Activated effector memory CD4-positive, alpha-beta T cell treated with anti-CD3 and anti-CD28 coated beads, Interleukin-2, amount 50 U/mL, for 16 hours (primary cell): ENCODE results near the gene LEF1.
A peak's percentile ranks its signal among the peaks of the same experiment; 100 is the strongest.

Source experiments
- DNase-seq: peaks from one replicate; pipeline ENCODE4 v3.0.0-alpha.2; 2020

The LEF1 gene

DNA sequence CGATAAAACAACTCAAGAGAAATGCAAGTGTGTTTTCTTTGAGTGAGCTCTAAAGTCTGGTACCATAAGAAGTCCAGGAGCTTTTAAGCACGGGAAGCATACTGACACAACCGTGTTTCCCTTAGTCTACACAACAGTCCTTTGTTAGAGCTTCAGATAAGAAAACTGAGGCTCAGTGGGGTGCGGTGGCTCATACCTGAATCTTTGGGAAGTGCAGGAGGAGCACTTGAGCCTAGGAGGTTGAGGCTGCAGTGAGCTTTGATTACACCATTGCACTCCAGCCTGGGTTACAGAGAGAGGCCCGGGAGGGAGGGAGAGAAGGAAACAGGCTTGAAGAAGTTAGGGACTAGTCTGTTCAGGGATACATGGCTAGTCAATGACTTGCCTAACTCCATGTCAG lies 21.9 kb downstream of the LEF1 start:
- no peak for DNase-seq

DNA sequence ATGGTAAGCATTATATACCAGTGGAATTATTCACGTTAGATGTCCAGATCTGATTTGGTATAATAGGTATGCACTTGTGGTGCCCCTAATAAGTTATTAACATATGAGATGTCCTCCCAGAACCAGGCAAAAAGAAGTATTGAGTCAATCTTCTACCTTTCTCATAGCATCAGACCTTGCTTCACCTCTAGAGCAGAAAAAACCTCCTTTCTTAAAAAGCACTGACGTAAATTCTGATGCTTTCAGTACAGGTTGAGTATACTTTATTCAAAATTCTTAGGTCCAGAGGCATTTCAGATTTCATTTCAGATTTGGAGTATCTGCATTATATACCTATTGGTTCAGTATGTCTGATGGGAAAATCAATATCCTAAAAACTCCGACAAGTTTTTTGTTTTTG lies 22.4 kb downstream of the LEF1 start:
- DNase-seq, result no peak

DNA sequence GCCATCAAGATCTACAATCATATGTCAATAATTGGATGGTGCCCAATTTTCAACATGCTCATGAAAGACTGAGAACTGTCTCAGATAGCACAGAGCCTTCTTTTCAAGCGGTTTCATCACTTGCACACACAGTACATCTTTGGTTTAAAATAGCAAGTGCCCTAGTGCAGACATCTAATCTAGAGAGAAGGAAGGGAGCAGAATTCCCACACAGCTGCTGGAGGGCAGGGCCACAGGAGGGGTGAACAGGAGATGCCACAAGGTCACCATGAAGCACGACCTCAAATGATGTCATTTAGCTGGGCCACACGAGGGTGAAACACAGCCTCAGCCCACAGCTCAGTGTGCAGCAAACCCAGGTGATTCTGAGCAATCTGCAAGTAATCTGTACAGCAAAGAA lies 24.3 kb downstream of the LEF1 start:
- DNase-seq, result peak; percentile 73

DNA sequence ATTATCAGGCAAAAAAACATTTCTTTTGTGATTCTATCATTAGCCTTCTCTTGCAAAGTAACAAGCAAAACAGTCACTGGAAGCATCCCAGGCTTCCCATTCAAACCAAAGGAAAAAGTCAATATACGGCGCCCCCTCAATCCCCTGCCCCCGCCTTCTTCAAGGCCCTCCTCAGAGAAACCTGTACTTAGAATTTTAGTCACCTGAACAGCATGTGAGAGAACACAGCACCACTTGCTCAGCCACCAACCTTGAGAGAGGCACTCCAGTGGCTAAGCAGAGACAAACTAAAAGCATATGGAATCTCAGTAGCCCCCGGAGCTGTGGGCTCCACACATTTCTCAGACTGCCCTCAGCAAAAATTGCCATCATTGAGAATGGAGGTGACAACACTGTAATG lies 25.2 kb downstream of the LEF1 start:
- DNase-seq, result no peak

DNA sequence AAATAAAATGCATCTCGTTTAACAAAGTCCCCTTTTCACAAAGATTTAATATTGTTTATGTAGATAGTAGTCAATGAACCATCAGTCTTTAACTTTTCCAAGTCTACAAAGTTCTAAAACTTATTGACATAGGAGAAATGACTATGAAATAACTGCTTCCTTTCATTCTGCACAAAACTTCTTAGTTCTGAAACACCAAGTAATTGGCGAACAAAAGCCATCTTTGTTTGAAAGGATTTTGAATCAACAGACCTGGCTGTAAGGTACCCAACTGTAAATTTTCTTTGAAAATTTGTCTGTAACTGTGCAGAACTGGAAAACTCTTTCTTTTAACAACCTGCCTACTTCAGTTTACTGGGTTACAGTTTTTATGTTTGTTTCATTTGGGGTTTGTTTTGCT lies 25.9 kb downstream of the LEF1 start:
- no peak for DNase-seq

DNA sequence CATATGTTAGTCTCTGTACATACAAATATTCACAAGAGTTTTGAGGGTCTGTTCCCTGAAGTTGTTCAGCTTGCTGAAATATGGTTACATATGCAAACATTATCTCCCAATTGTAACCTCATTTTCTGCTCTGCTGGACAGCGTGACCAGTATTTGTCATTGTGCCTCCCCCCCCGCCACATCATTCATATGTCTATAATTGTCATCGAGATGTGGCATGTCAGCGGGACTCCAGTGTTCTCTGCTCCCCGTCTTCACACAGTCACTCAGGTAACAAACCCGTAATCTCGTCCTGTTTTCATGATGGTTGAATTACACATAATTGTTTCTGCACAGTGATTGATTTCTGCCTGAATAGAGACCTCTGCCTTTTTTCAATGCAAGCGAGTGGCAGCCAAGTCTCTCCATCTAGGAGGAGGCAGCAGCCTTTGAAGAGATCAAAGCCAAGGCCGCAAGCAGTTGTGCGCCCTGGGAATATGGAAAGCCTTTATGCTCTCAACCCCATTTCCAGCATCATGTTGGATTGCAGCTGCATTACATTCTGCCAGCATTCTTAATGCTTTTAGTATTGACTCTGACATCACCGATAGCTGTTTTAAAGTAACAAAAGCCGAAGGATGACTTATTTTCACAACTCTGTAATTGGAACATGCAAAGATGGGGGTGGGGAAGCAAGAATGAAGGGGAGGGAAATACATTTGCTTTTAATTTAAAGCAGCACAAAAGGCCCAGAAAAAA lies 27.4 kb downstream of the LEF1 start:
- DNase-seq, result no peak

DNA sequence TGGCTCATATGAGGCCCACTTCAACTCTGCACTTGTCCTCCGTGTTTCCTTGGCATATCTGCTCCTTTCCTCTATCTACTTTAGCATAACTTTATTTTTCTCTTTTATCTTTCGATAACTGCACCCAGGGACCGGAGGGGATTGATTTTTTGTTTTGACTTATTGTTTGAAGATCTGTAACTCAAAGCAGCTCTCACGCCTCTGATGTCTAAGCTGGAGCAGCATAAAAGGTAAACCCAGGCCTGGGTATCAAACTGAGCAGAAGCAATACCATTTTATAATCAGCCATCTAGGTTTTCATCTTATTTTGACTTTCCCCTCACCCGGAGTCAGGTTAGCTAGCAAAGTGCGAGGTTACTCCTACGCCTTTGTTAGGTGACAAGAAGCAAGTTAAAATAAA lies 28.4 kb downstream of the LEF1 start:
- no peak for DNase-seq

DNA sequence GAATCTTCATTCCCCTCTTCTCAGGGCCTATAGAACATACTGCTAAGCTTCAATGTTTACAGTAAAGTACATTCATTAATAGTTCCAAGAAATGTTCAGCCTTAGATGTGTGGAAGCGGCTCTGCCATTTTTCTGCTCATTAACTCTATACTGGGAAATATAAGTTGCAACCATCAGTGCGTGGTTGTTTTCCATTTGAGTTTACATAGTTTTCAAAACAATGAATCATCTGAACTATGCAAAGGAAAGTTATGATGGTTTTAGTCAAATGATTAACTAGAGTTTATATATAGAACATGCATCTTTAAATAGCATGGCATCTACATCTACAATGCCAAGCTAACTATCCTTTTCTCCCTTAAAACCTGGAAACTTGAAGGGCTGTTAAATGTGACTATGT lies 29.6 kb downstream of the LEF1 start:
- DNase-seq, result no peak

DNA sequence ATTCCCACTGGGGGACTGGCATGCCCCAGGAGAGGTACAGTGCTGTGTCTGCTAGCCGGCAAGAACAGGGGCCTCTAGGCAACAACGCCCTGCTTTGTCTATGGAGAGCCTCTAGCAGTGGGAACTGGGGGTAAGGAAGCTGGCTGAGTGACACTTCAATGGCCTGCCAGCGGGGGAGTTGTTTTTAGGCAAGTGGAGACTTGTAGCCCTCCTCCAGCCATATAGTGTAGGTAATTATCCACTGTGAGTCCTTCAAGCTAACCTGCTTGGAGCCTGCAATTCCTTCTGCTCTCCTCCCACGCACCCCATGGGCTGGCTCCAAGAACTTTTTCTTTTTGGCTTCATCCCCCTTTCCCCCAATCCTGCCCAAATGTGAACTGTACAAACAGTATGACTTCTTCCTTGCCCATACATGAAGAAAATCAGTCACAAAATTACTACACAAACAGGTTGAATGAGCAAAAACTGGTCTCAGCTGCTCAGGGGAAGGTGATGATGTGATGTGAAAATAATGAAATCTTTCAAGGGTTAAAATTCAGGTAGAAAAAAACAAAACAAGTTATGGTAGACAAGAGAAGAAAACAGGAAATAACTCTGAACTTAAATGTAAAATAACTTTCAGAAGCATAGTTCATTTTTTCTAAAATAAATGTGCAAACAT lies 33.1 kb downstream of the LEF1 start:
- no peak for DNase-seq

DNA sequence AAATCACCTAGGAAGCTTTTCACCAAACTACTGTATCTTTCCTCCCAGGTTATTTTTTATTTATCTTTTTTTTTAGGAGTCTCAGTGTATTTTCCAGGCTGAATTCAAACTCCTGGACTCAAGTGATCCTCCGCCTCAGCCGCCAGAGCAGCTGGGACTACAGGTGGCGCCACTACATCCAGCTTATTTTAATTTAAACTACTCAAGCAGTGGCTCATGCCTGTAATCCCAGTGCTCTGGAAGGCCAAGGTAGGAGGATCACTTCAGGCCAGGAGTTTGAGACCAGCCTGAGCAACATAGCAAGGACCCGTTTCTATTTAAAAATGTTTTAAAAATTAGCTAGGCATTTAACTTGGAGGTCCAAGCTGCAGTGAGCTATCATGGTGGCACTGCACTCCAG lies 37.8 kb downstream of the LEF1 start:
- DNase-seq, result no peak

DNA sequence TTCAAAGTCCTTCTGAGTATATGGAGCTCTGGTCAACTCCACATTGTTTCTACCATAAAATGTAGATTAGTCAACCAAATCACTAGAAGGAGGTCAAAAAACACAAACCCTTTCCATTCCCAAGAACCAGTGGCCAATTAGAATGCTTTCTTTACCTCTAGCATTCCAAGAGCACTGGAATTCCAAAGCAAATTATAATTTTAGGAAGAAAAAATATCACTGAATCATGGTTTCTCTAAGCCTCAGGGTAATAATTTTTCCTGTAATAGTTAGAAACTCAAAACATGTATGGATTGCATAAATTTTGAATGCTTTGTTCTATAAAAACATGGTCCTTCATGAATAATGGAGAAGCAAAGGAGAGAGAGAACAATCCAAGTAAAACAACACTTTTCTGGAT lies 39.5 kb downstream of the LEF1 start:
- no peak for DNase-seq

DNA sequence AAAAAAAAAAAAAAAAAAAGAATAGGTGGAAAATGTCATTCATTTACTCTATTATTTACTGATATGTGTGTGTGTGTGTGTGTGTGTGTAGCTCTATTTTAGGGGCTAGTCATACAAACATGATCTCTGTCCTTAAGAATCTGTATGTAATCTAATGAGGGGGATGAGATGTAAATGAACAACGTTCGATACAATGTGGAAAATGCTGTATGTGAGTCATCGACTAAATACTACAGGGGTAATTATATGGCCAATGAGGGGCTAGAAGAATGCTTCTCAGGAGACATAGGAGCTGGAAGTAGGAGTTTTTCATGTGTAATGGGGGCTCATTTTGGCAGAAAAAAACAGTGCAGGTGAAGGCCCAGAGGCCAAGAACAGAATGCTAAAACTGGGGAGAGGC lies 41.9 kb downstream of the LEF1 start:
- DNase-seq, result no peak

DNA sequence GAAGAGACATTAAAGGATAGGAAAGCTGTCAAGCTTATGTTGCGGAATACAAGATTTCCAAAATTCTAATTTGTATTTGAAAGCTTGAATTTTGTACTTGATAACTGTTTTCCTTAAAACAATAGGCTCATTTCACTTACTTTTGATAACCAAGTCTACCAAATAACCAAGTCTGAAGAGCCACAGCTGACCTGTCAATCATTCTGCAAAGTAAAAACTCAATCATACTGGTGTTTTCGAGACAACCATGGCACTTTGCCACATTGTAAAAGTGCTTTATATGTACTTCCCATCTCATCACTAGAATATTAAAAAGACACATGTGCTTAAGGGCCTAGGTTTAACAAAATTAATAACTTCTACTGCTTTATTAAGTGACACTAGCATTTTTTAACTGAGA lies 47.9 kb downstream of the LEF1 start:
- no peak for DNase-seq

DNA sequence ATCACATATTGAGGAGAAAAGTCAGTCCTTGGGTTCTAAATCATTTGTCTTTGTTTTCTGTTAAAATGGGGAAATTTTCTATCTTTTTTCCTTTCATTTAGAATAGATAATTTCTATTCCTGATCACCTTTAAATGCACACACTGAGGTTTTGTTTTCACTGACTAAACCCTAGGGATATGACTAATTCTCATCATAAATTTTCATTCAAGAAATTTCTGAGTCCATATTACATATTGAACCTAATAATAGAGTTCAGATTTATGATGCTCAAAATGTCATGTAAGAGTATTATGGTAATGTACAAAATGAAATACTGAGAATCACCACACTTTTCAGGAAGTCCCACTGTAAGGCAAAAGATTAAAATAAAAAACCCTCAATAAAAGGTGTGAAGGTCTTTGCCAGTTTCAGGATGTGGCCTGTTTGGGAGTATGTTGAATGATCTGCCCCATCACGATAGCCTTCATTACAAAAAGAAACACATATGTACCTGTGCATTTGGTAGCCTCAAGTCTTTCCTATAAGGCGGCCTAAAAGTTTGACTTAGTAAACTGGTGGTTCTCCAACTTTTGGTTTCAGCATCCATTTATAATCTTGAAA lies 49.4 kb downstream of the LEF1 start:
- DNase-seq, result no peak

DNA sequence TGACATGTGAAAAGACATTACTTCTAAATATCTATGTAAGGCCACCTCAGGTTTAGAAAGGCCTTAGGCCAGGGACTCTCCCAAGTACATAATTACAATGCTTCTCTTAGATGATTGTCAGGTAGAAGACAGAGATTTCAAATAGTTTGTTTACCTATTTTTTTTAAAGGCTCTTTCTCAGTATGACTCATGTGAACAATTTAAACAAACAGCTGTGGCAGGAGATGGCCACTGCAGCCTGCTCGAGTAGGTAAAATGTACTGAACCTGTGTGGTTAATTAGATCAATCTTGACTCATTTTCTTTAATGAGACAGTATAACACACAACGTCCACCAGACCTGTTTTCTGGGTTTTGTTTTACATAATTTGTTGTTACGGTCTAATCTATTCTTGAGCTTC lies 50.2 kb downstream of the LEF1 start:
- DNase-seq, result peak; percentile 77

DNA sequence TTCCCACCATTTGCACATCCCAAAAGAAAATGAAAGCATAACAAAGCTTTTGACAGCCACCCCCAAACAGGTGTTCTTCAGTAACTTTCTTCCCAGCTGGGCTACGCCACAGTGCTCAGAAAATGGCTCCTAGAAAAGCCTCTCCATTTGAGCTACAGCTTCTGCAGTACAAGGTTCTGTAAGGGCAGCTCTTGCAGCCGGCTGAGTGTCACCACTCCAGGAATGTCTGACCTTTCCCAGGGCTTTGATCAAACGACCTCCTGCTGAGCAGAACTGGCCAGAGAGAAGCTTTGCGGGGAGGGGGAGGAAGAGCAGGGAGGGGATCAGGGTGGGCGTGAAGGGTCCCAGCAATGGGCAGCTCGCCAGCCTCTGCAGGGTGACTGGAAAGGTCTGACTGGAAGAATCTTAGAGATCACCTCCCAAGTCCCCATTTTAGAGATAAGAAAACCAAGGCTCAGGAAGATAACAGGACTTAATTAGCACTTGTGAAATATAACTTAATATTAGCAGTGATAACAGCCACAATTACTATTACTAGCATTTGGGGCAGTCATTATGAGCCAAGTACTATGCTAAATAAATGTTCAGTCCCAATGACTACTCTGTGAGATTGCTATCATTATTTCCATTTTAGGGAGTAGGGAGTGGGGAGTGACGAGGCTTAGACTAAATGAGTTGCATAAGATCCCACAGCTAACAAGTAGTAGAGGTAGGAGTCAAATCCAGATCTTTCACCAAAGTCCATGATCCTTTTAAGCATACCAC lies 51.1 kb downstream of the LEF1 start:
- no peak for DNase-seq

DNA sequence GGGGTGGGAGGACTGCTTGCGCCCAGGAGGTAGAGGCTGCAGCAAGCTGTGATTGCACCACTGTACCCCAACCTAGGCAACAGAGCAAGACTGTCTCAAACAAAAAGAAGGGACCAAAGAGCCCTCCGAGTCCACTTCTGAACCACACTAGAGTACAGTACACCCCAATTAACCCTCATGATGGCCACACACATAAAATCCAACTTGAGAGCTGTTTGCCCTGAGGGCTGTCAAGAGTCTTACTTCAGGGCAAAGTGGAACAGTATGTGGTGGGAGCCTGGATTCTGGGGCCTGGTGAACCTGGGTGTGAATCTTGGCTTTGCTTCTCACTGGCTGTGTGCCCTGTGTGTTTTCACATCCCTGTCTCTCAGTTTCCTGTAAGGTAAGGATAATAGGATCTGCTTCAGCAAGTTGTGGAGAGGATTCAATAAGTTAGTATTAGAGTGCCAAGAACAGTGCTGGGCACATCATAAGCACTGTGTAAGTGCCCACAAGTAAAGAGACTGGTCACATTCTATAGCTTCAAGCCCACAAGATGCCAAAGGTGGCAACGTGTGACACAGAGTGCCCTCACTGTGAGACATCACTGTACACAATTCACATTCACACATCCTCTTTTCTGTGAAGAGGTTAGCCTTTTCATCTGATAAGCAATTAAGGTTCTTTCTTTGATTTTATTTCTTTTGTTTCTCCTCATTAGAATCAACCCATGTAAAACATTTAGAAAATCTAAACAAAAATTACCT lies 52.1 kb downstream of the LEF1 start:
- peak; percentile 73 for DNase-seq

DNA sequence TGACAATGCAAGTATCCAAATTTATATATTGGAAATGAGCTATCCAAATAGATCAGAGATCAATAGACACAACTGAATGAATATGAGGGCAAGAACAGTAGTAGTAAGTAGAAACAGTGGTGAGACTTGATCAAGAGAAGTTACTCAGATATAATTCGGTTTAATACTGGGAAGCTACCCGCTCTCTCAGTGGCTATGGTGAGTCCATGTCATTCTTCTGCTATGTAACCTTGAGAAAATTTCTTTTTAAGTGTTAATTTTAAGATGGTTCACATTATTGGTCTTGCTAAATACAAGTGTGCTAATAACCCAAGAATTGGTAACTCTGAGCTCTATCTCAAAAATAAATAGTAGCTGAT lies 53.6 kb downstream of the LEF1 start:
- DNase-seq, result no peak

DNA sequence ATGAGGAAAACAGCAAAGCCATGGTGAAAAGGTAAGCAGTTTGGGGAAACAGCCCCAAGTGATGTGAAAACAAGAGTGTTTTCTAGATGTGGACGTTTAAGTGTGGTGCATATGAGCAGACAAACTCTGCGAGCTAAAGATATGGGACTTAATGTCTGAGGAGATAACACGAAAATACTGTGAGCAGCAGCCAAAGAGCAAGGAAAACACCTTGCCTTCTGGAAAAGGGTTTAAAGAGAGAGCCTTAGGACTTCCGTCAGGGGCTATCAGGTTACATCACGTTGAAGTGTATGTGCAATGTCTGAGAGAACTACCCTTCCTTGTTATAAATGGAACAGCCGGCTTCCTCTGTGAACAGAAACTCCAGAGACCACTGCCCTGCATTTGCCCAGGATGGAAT lies 54.2 kb downstream of the LEF1 start:
- no peak for DNase-seq

DNA sequence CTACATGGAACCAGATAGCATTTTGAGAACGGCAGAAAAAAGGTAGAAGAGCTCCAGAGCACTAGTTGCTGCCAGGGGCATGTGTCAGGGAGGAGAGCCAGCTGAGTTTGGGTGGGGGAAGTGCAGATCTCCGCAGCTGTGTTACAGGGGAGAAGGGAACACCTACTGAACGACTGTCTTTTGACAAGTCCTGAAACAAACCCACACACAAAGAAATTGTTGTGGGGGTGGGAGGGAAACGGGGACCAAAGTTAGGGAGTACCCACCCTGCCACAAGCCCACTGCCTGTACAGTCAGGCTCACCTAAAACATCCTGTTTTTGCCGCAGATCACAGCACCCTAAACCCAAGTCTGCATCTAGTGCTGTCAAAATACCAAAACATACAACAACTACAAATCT lies 55.5 kb downstream of the LEF1 start:
- DNase-seq, result peak; percentile 76

DNA sequence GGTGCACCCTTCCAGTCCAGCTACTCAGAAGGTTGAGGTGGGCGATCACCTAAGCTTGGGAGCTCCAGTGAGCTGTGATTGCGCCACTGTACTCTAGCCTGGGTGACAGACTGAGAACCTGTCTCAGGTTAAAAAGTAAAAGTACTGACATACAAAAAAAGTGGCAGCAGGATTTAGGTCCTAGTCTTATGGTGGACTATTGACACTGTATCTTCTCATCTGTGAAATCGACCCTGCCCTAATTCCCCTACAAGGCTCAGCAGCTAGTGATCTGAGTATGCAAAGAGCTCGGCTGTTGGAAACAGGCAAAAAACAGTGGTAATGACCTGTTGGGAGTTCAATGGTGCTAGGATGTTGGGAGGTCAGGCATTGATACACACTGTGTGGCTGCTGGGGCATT lies 57.0 kb downstream of the LEF1 start:
- DNase-seq, result no peak

DNA sequence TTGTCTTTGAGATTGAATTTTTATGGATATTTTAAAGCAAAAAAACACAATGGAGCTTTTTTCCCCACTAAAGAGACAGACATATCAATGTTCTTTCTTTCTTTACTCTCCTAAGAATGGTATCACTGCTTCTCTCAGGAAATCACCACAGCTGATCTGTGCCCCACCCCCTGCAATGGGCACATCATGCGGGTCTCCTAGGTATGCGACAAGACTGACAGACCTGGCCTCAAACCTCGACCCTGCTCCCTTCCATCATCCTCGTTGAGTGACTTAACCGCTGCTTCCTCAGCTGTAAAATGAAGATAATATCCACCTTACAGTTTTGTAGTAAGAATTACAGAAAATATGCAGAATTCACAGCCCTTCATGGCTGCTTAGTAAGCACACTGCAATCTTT lies 58.3 kb downstream of the LEF1 start:
- no peak for DNase-seq

DNA sequence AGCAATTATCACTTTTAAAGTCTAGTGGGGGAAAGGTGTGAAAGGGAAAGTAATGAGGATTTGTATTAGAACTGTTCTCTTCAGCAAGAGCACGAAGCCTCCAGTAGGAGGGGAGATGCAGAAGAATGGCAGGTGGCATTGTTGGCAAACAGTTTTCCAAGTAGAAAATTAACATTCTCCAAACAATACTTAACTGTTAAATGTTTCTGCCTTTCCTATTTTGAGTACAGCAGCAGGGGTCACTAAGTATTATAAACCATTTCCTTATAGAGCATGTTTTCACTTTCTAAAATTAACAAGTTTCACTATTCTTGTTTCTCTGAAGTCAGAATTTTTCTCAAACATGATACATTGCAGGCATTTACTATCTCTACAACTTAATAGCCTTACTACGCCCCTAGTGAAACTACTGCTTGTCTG lies 58.7 kb downstream of the LEF1 start:
- no peak for DNase-seq
